Effector CD8-positive, alpha-beta T cell (primary cell): ENCODE data around the gene ZC3H18.
A peak's percentile ranks its signal among the peaks of the same experiment; 100 is the strongest.

Experiments used
- DNase-seq: peaks from one replicate; lab custom pipeline; 2025; lab: John Stamatoyannopoulos, UW

Gene ZC3H18

DNA sequence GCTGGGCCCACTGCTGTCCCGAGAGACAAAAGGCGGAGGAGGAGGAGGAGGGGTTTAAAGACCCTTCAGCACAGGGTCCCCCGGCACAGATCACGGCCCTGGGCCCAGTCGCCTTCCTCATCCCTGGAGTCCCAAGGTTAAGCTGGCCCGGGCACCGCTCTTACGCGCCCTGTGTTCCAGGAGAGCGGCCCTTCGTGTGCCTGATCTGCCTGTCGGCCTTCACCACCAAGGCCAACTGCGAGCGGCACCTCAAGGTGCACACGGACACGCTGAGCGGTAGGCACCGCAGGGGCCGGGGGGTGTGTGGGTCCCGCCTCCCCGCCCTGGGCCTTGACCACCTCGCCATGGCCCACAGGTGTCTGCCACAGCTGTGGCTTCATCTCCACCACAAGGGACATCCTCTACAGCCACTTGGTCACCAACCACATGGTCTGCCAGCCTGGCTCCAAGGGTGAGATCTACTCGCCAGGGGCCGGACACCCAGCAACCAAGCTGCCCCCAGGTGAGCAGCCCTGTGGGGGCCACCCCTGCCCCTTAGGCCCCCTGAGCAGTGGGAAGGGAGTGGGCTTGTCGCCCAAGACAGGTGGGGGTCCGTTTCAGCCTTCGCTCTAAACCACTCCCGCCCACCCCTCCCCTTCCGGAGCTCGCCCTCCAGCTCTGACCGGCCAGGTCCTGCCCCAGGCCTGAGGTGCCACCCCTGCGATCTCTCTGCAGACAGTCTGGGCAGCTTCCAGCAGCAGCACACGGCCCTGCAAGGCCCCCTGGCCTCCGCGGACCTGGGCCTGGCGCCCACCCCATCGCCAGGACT is 37.6 kb upstream of the ZC3H18 start:
- DNase-seq, result no peak

- DNase-seq, result no peak
Observed at GRCh38 chr16:88533381-88533917, 36.8 kb upstream of the ZC3H18 start.

GRCh38 chr16:88533932-88534637 is 36.1 kb upstream of the ZC3H18 start:
- peak; percentile 67 for DNase-seq

- DNase-seq, result no peak
Observed at GRCh38 chr16:88534638-88535190, 35.5 kb upstream of the ZC3H18 start.

DNA sequence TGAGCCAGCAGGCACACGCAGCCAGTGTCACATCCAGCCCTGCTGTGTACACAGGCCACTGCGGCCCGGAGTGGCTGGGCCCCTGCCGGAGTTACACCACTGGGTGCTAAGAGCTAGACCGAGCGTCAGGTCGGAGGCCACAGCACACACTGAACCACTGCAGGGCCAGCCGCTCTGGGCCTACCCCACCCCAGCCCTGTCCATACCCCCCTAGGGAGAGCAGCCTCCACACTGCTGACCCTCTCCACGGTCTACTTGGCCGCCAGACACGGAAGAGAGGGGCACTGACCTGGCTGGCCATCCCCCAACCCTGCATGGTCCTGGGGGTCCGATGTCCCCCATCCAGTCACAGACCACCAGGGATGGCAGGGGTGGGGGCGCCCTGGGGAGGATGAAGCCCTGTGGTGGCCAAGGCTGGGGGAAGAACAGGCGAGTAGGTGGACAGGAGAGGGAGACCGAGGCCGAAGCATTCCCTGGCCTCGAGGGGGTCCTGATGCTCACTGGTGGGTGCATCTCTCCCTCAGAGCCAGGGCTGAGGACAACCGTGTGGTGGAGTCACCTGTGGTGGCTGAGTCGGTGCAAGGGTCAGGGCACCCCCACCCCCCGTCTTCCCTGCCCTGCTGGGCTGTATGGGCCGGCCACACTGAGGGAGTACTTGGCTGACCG is 34.9 kb upstream of the ZC3H18 start:
- DNase-seq, result no peak

GRCh38 chr16:88535857-88536222 is 34.4 kb upstream of the ZC3H18 start:
- DNase-seq, result no peak

DNA sequence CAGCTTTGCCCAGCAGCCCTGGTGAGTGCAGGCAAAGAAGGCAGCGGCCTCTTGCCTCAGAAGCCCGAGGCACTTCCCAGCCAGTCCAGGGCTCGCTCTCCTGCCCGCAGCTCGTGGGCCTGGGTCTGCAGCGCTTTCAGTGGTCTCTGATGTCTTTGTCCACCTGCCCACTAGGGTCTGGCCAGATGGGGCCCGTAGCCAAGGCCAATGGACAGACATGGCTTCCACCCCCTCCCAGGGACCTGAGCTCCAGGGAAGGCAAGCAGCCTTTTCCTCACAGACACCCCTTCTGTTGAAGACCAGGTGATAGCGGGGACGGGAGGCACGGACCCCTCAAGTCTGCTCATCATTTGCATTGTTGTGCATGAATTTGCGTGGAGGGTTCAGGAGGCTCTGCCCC is 33.7 kb upstream of the ZC3H18 start:
- no peak for DNase-seq

DNA sequence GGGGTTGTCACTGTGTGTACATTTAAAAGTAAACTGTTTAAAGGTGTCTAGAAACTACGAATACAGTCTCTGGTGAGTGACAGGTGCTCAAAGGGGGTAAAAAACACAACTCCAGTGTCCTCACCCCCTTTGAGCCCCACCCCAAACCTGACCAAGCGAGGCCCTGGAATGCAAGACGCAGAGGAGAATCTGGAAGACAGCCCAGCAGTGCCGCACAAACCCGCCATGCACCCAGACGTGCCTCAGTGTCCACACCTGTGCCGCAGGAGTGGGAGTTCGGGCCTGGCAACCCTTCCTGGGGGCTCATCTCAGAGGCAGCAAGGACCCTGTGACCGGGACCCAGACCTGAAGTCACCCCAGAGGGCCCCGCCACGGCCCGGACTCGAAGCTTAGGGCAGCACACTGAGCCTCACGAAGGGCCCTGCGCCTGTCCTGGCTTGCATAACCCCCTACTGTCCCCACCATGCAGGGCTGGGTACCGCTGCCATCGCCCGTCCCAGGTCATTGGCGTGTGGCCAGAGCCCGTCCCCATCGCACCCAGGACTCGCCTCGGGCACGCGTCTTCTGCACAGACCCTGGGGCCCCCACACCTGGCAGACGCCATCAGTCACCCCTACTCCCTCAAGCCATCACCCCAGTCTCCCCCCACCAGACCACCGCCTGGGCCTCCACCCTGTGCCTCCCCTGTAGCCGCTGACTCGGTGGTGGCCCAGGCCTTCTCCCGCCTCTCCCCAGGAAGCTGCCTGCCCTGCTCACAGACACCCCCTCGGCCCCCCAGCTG is 33.0 kb upstream of the ZC3H18 start:
- DNase-seq, result no peak

DNA sequence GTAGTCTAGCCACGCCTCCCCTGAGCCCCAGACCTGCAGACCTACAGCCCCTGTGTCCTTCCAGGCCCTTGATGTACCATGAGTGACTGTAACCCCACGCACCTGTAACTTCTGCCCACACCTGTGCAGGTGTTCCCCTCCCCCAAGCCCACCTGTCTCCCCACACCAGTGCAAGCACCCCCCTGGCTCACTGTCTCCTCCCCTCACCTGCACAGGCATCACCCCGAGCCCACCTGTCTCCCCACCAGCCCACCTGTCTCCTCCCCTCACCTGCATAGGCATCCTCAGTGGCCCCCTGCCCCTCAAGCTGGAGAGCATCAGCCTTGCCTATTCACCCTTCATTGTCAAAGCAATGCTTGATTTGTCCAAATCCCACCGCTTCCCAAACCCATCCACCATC is 32.3 kb upstream of the ZC3H18 start:
- no peak for DNase-seq

DNA sequence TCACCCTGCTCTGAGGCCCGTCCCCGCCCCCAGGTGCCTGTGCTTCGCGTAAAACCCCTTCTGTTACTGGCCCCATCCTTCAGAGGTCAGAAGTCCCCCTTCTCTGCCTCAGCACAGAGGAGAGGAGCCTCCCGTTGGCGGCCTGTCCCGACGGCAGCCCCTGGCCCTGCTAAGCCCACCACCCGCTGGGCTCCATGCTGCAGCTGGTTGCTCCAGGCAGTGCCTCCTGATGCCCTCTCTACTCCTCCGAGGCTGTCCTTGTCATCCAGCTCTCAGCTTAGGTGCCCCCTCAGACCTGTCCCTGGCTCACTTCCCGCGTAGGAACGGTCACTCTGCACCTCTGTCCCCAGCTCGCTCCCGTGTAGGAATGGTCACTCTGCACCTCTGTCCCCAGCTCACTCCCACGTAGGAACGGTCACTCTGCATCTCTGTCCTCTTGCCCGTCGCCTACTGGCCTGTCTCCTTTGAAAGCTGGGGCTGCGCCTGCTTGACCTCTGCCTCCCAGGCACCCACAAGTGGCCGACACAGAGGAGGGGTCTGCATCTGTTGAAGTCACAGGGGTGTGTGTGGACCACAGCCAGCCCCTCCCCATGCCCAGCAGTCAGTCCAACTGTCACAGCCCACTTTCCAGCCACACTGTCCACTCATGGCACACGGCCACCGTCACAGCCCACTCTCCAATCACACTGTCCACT is 31.7 kb upstream of the ZC3H18 start:
- no peak for DNase-seq

GRCh38 chr16:88539261-88539651 is 30.9 kb upstream of the ZC3H18 start:
- no peak for DNase-seq

GRCh38 chr16:88539652-88540345 is 30.4 kb upstream of the ZC3H18 start:
- no peak for DNase-seq

DNA sequence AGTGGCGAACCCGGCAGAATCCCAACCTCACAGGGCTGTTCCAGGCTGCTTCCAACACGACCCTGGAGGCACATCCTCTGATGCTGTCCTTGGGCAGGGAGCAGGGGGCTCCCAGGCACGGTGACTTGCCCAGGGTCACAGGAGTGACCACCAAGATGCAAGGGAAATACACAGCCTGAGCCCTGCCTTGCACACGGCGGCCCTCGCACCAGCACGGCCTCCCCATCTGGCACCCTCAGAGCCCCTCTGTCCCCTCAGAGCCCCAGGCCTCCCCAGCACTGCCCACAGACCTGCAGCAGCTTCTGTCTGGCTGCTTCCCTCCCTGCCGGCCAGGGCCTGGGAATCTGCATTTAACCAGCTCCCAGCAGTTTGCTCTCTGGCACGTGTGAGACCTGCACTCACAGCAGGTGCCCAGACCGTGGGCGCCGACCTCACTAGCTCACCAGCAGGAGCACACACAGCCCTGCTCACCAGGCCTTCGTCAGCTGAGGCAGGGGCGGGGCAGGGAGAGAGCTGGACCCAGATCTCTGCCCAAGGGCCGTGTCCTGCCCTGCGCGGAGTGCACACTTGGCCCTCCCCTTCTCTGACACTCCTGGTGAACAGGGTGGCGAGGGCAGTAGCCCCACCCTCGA is 29.7 kb upstream of the ZC3H18 start:
- no peak for DNase-seq

DNA sequence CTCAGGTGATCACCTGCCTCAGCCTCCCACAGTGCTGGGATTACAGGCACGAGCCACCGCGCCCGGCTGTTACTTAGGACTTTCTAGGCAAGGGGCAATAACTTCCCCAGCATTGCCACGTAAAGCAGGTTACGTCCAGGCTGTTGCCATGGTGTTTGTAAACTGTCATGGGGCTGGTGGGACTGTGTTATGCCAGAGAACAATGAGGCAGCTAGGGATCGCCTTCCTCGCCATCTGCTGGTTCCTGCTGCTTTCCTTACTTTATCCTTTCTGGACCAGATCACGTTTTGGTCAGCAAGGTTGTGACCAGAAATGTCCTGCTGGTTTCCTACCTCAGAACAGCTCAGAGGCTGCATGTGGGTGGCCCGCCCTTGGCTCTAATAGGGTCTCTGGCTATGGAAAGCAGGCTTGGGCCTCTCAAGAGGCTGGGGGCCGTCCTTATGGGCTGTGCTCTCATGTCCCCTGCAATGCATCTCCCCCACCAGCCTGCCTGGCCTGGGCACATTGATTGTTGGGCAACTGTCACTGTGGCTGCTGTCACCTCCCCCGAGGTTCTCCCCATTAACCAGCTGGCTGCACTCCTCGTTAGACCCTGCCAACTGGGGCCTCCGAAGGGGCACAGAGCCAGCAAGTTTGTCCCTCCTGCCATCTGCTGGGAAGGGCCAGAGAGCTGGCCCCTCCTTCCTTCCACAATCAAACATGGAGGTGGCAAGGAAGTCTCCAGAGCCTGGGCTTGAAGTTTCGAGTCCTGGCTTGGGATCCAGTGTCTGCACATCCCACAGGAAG is 28.2 kb upstream of the ZC3H18 start:
- no peak for DNase-seq

- no peak for DNase-seq
Observed at GRCh38 chr16:88543230-88543813, 26.9 kb upstream of the ZC3H18 start.

DNA sequence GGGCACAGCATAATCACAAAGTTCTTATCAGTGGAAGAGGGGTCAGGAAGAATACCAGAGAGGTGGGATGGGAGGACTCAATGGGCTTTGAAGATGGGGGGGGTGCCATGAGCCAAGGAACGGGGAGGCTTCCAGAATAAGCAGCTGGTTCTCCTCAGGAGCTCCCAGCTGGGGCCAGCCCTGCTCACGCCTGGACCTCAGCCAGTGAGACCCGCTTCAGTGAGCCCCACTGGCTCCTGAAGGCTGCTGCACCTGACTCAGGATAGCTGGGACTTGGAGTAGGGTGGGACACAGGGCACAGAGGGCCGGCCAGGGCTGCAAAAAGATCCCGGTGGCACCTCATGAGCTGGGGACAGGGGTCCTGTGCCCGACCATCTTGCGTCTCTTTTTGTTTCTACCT is 24.4 kb upstream of the ZC3H18 start:
- DNase-seq, result no peak

DNA sequence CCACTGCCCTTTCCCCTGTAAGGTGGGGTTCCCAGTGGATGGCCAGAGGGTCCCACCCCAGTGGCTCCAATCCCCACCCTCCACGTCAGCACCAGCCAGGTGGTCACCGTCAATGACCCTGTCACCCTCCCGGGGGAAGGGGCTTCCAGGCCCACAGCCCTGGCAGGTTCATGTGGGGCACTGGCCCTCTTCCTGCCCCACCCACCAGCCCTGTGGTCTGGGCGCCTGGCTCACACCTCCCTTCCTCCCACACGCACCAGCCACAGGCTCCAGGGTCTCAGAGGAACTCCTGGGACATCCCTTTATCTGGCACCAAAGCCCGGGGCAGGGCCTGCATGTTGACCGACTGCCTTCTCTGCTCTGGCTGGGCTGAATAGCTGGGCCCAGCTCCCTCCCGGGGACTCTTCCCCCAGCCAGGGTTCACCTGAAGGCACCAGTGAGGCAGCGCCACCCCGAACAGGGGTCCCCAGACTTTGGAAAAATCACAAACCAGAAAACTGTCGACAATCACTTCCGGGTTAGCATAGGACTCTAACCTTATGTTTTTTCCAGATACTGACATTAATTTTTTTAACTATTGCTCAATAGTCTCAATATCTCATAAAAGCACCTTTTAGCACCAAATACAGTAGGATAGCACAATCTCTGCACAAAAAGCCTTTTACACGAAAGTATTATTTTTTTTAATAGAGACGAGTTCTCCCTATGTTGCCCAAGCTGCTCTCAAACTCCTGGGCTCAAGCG is 21.9 kb upstream of the ZC3H18 start:
- no peak for DNase-seq

GRCh38 chr16:88548985-88549384 is 21.2 kb upstream of the ZC3H18 start:
- DNase-seq, result no peak
